GM18502 (cell line): ENCODE measurements around the gene ZNF507.

Experiments
- ATAC-seq: cut with Tn5 transposase; IDR thresholded peaks from one replicate; pipeline ENCODE4 v1.9.1; 2021; ENCODE audit warnings: mild to moderate bottlenecking; ENCODE audit not compliant: unreplicated experiment, poor library complexity

The ZNF507 gene

GRCh38 chr19:32339423-32339822 is 6.0 kb upstream of the ZNF507 start:
- ATAC-seq: no peak

DNA sequence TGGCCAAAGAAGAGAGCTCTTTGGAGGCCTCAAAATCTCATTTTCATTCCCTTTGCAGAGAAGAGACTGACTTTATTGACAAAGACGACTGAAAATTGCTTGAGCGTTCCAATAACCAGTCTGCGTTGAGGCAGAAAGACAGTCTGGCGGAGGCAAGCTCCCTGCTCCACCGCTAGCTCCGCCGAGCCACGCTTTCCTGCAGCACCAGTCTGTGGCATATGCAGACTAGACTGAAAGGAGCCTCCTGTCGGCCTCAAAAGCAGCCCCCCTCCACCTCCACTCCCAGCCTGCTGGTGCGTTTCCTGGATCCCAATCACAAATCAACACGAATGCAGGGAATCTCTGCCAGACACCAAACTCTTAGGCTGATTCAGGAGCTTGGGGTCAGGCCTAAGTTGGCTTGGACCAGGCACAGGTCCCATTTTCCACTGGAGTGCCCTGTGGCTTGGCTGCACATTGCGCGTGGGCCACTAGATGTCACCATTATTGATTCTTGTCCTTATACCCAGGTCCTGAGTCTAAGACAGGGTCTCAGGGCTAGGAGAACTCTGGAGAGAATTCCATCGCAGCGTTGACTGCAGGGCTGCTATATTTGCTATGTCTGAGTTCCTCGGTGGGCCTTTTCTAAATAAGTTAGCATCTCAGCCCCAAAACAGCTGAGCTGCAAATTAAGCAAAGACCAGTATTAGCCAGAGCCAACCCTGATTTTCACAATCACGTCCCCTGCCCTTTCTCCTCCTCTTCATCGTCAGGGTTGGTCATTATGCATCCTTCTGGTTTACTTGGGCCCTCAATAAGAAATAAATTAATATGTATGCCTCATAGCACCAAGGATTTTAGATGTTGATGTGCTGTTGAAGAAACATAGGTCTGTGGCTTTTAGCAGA is 5.2 kb upstream of the ZNF507 start:
- ATAC-seq: peak; percentile 59

GRCh38 chr19:32342695-32343094 is 2.7 kb upstream of the ZNF507 start:
- ATAC-seq: no peak

GRCh38 chr19:32343550-32344262 is 1.7 kb upstream of the ZNF507 start:
- no peak for ATAC-seq

GRCh38 chr19:32346901-32347300 is 1.5 kb downstream of the ZNF507 start:
- ATAC-seq: no peak

- ATAC-seq: no peak
Observed at GRCh38 chr19:32347573-32347972, 2.2 kb downstream of the ZNF507 start.

- ATAC-seq: no peak
Observed at GRCh38 chr19:32349051-32349450, 3.6 kb downstream of the ZNF507 start.

- no peak for ATAC-seq
Observed at GRCh38 chr19:32349724-32350470, 4.5 kb downstream of the ZNF507 start.

- ATAC-seq: no peak
Observed at GRCh38 chr19:32350471-32350865, 5.1 kb downstream of the ZNF507 start.

DNA sequence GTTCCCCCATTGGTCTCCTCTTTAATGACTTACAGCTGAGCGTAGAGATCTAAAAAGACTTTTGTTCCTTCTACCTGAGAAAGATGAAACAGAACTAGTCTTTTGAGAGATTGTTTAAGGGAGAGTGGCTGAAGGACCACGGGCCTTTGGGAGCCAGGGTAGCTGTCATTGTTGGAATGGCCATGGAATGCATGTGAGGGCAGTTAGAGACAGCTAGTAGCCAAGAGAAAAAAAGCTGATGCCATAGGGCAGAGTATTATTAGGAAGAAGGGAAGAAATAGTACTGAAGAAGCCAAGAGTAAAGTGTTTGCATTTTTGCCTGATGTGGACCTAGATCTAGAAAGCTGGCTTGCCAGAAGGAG is 5.6 kb downstream of the ZNF507 start:
- ATAC-seq: no peak

- no peak for ATAC-seq
Observed at GRCh38 chr19:32352241-32352630, 6.8 kb downstream of the ZNF507 start.

- ATAC-seq: no peak
Observed at GRCh38 chr19:32354345-32354744, 8.9 kb downstream of the ZNF507 start.

- no peak for ATAC-seq
Observed at GRCh38 chr19:32355309-32355708, 9.9 kb downstream of the ZNF507 start.

GRCh38 chr19:32357720-32358119 is 12.3 kb downstream of the ZNF507 start:
- no peak for ATAC-seq

DNA sequence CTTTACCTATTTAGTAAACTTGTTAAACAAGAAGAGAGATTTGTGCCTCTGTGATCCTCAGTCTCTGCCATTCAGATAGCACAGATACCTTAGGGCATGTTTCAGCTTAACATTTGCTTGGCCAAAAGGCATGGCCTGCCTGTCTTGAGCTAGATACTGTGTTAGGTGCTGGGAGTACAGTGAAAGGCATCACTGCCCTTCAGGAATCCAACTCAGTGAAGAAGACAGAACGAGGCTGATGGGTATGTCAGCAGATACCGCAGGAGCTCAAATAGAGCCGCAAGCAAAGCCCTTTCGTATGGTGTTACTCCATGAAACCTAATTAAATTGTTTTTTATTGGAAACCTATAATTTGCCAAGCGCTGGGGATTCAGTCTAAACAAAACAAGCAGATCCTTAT is 12.9 kb downstream of the ZNF507 start:
- no peak for ATAC-seq

GRCh38 chr19:32359581-32359980 is 14.2 kb downstream of the ZNF507 start:
- no peak for ATAC-seq

GRCh38 chr19:32361574-32362317 is 16.3 kb downstream of the ZNF507 start:
- ATAC-seq: no peak

GRCh38 chr19:32362318-32362691 is 16.9 kb downstream of the ZNF507 start:
- ATAC-seq: no peak

- no peak for ATAC-seq
Observed at GRCh38 chr19:32363175-32363574, 17.8 kb downstream of the ZNF507 start.

DNA sequence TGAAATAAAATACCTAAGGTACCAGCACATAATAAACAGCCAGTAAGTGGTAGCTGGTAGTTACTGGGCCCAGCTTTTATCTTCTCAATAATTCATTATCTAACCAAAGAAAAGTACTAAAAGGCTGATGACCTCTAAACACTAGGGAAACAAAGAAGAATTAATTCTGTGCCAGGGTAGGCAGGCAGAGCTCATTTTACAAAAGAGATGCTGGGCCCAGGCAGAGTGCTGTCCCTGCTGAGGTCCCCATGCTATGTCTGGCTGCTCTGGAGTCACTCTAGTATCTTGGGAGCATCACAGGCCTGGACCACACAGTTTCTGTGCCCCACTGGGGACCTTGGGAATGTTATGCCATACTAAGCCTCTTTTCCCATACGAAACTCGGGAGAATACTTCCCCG is 18.2 kb downstream of the ZNF507 start:
- ATAC-seq: no peak
